ENCODE measurements around the gene SLC29A1.
A peak's percentile ranks its signal among the peaks of the same experiment; 100 is the strongest.

GRCh38 chr6:44271406-44271723 is 48.0 kb downstream of the SLC29A1 start:
- TF ChIP-seq CTCF (IDR thresholded peaks at IDR 0.05) (no peak), EZH2 (IDR thresholded peaks at IDR 0.05; ENCODE audit: borderline replicate concordance, insufficient read depth, low read depth, low read length, poor library complexity, severe bottlenecking) (peak; percentile 8)
